IMR-90 (cell line): ENCODE results near the gene NOL4L. TPM values are rescaled to one million over a fixed set of nuclear protein-coding genes. Genes with fewer than 3 reads are reported as not detected.

Experiments used
- ATAC-seq: fragments of 200-7000 bp; cut with Tn5 transposase; 2 replicates; pipeline ENCODE4 v1.9.1; 2020; ENCODE audit warnings: low read depth, mild to moderate bottlenecking, moderate library complexity
- BruUV-seq: library from RNA; stranded (reverse); fragments of 400-500 nt; replicated peaks from 2 replicates; lab custom pipeline; 2021; lab: Mats Ljungman, UMichigan
- CTCF ChIA-PET: fragments of 300-600 bp; formaldehyde crosslinking; extraction: SDS; loops from one replicate; lab custom pipeline; 2021; ENCODE audit warnings: antibody characterized with exemption; lab: Yijun Ruan, JAX
- POLR2A ChIA-PET: fragments of 300-600 bp; sonication (Branson Sonifier 250); formaldehyde crosslinking; loops from one replicate; lab custom pipeline; 2022; ENCODE audit warnings: antibody characterized with exemption; ENCODE audit not compliant: unreplicated experiment; lab: Charles Lee
- DNase-seq: peaks from one replicate; pipeline ENCODE4 v3.0.0; 2013
- H2AFZ ChIP-seq: replicated peaks from 2 replicates; pipeline ENCODE3; 2013; ENCODE audit warnings: low read length, mild to moderate bottlenecking; ENCODE audit not compliant: poor library complexity
- H2AK5ac ChIP-seq: 2 replicates; pipeline ENCODE4 v1.6.1; 2013; ENCODE audit warnings: low read depth, low read length, inconsistent platforms
- H2AK9ac ChIP-seq: replicated peaks from 2 replicates; pipeline ENCODE3; 2013; ENCODE audit warnings: mild to moderate bottlenecking, low read depth, low read length, moderate library complexity; ENCODE audit not compliant: poor library complexity
- H2BK120ac ChIP-seq: 2 replicates; pipeline ENCODE4 v1.6.1; 2013; ENCODE audit warnings: low read depth, low read length, inconsistent platforms
- H2BK15ac ChIP-seq: 3 replicates; pipeline ENCODE4 v1.6.1; 2013; ENCODE audit warnings: low read depth, low read length, inconsistent platforms
- H2BK20ac ChIP-seq: 2 replicates; pipeline ENCODE4 v1.6.1; 2013; ENCODE audit warnings: low read depth, mild to moderate bottlenecking, inconsistent platforms, low read length, moderate library complexity
- H2BK5ac ChIP-seq: 2 replicates; pipeline ENCODE4 v1.6.1; 2013; ENCODE audit warnings: mild to moderate bottlenecking, low read depth, low read length, inconsistent platforms; ENCODE audit not compliant: poor library complexity, severe bottlenecking
- H3K14ac ChIP-seq: replicated peaks from 2 replicates; pipeline ENCODE4 v1.6.1; 2013; ENCODE audit warnings: low read depth, low read length, inconsistent platforms
- H3K18ac ChIP-seq: 2 replicates; pipeline ENCODE4 v1.6.1; 2013; ENCODE audit warnings: low read depth, low read length, control low read depth
- H3K23ac ChIP-seq: 2 replicates; pipeline ENCODE4 v1.6.1; 2013; ENCODE audit warnings: low read depth, low read length, inconsistent platforms
- H3K27ac ChIP-seq: 2 replicates; pipeline ENCODE4 v1.5.1; 2013; ENCODE audit warnings: mild to moderate bottlenecking, control low read depth, low read length; ENCODE audit not compliant: insufficient read depth
- H3K27me3 ChIP-seq: 2 replicates; pipeline ENCODE4 v1.6.1; 2013; ENCODE audit warnings: low read length; ENCODE audit not compliant: control insufficient read depth, insufficient read depth
- H3K36me3 ChIP-seq: 2 replicates; pipeline ENCODE4 v1.6.1; 2013; ENCODE audit warnings: low read length, mixed read lengths; ENCODE audit not compliant: control insufficient read depth, insufficient read depth
- H3K4ac ChIP-seq: 2 replicates; pipeline ENCODE4 v1.6.1; 2013; ENCODE audit warnings: low read depth, low read length, inconsistent platforms
- H3K4me1 ChIP-seq: 2 replicates; pipeline ENCODE4 v1.6.1; 2013; ENCODE audit warnings: low read length, mixed read lengths; ENCODE audit not compliant: control insufficient read depth, insufficient read depth
- H3K4me2 ChIP-seq: 2 replicates; pipeline ENCODE4 v1.6.1; 2013; ENCODE audit warnings: low read depth, mild to moderate bottlenecking, control low read depth, low read length, moderate library complexity
- H3K4me3 ChIP-seq: 2 replicates; pipeline ENCODE4 v1.5.1; 2013; ENCODE audit warnings: low read depth, mild to moderate bottlenecking, control low read depth, low read length, moderate library complexity; ENCODE audit not compliant: insufficient read depth
- H3K56ac ChIP-seq: 2 replicates; pipeline ENCODE4 v1.6.1; 2013; ENCODE audit warnings: low read length, inconsistent platforms; ENCODE audit not compliant: insufficient read depth; ENCODE audit errors: extremely low read depth
- H3K79me1 ChIP-seq, 2 experiments: 2 replicates each; pipeline ENCODE4 v1.6.1; 2013; ENCODE audit warnings: low read length in 2 of 2, inconsistent platforms in 1 of 2, low read depth in 1 of 2
- H3K9ac ChIP-seq: 2 replicates; pipeline ENCODE4 v1.6.1; 2013; ENCODE audit warnings: low read depth, low read length, control low read depth
- H3K9me1 ChIP-seq: 2 replicates; pipeline ENCODE4 v1.6.1; 2013; ENCODE audit warnings: low read length, inconsistent platforms; ENCODE audit not compliant: insufficient read depth
- H3K9me3 ChIP-seq: 2 replicates; pipeline ENCODE4 v1.6.1; 2013; ENCODE audit warnings: low read length; ENCODE audit not compliant: control insufficient read depth, insufficient read depth
- H4K20me1 ChIP-seq: 2 replicates; pipeline ENCODE4 v1.6.1; 2013; ENCODE audit warnings: low read length, inconsistent platforms; ENCODE audit not compliant: insufficient read depth
- H4K5ac ChIP-seq: 2 replicates; pipeline ENCODE4 v1.6.1; 2013; ENCODE audit warnings: mild to moderate bottlenecking, low read depth, low read length, control low read depth
- H4K8ac ChIP-seq, 2 experiments: 2 replicates each; pipeline ENCODE4 v1.6.1; 2013; ENCODE audit warnings: low read depth in 2 of 2, low read length in 2 of 2, control low read depth in 1 of 2, inconsistent platforms in 1 of 2
- H4K91ac ChIP-seq: 2 replicates; pipeline ENCODE4 v1.6.1; 2013; ENCODE audit warnings: low read depth, low read length, inconsistent platforms; ENCODE audit not compliant: insufficient read depth
- MAFK ChIP-seq: IDR thresholded peaks from 2 replicates; pipeline ENCODE4 v1.6.1; 2012; ENCODE audit warnings: low read depth, low read length, improper control_type of control experiment
- RCOR1 ChIP-seq: IDR thresholded peaks from 2 replicates; pipeline ENCODE4 v1.6.1; 2012; ENCODE audit warnings: mild to moderate bottlenecking, low read length, improper control_type of control experiment; ENCODE audit not compliant: insufficient replicate concordance
- WGBS, 2 experiments: methylation state at CpG; one replicate each; pipeline versions ENCODE4 v1.1.5 to v1.1.7; 2013; ENCODE audit warnings: missing lambda C conversion rate in 2 of 2; ENCODE audit not compliant: insufficient read length in 1 of 2; ENCODE audit errors: extremely low coverage in 2 of 2; 5-methylcytosine and 5-hydroxymethylcytosine counted together
- dilution Hi-C: fragments of 300-500 bp; cut with HindIII; formaldehyde crosslinking; loops from one replicate; pipeline ENCODE4 v1.14.3; 2018; ENCODE audit warnings: low sequenced_read_pairs; ENCODE audit not compliant: unreplicated experiment
- in situ Hi-C: fragments of 300-500 bp; cut with MboI; formaldehyde crosslinking; loops from 3 replicates; pipeline ENCODE4 v1.14.3; 2019; ENCODE audit warnings: low sequenced_read_pairs, inconsistent platforms, mixed read lengths
- intact Hi-C: fragments of 100-400 bp; cut with micrococcal nuclease; formaldehyde crosslinking; loops from 2 replicates; pipeline ENCODE4 v1.10.0; 2022
- polyA plus RNA-seq, 3 experiments: library from polyadenylated mRNA; depleted of rRNA; stranded (reverse); fragments of >200 nt; gene quantifications; 2 replicates each; pipeline ENCODE4 v1.2.3, GENCODE V29; 2012; ENCODE audit warnings: low replicate concordance in 1 of 3
- total RNA-seq: library from RNA; depleted of rRNA; stranded (reverse); fragments of >200 nt; gene quantifications from 2 replicates; pipeline ENCODE4 v1.2.3, GENCODE V29; 2012
- TF ChIP-seq, protein P1 (sequence below): conservative IDR thresholded peaks from 2 replicates; pipeline ENCODE4 v1.5.1; 2012; ENCODE audit warnings: mild to moderate bottlenecking, low read depth, low read length, improper control_type of control experiment
- TF ChIP-seq, protein P2 (sequence below): fragments of 150-350 bp; IDR thresholded peaks from 2 replicates; pipeline ENCODE4 v1.6.1; 2016; ENCODE audit warnings: low read depth, mild to moderate bottlenecking, low read length, moderate library complexity, borderline replicate concordance

NOL4L gene
- total and polyA plus RNA-seq, 2 of the 4 experiments (the other 2 are of a cell fraction), result 4.7 to 13.3 TPM

DNA sequence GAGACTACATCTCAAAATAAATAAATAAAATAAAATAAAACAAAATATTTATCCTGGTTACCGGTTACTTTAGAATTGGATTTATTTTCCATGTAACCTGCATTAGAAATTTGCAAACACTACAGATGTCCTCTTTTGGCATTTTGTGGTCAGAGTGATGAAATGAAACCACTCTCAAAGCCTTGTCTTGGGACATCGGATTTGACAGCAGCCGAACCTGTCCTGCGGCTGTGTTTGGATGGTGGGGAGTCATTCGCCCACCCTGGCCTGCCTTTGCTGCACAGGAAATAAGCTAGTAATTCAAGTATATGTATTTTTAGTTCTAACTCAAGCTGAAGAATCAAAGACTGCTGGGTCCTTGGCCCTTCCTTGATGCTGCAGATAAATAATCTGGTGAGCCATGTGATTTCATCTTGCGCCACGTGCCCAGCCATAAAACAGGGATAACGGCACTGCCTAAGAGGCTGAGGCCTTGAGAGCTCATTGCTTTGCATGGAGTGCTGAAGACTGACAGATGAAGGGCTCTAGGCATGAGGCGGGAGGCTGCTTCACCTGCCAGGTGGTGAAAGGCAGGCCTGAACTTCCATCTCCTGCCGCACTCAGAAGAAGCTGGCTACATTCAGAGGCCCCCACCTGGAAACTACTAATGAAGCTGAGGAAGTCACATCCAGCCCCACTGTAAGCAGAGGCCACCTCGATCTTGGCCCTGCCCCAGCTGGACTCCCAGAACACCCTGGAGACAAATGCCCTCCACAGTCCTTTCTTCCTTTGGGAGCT is 76.9 kb downstream of the NOL4L start (continued):
- TF ChIP-seq, protein P1, sequence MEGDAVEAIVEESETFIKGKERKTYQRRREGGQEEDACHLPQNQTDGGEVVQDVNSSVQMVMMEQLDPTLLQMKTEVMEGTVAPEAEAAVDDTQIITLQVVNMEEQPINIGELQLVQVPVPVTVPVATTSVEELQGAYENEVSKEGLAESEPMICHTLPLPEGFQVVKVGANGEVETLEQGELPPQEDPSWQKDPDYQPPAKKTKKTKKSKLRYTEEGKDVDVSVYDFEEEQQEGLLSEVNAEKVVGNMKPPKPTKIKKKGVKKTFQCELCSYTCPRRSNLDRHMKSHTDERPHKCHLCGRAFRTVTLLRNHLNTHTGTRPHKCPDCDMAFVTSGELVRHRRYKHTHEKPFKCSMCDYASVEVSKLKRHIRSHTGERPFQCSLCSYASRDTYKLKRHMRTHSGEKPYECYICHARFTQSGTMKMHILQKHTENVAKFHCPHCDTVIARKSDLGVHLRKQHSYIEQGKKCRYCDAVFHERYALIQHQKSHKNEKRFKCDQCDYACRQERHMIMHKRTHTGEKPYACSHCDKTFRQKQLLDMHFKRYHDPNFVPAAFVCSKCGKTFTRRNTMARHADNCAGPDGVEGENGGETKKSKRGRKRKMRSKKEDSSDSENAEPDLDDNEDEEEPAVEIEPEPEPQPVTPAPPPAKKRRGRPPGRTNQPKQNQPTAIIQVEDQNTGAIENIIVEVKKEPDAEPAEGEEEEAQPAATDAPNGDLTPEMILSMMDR, result no peak

DNA sequence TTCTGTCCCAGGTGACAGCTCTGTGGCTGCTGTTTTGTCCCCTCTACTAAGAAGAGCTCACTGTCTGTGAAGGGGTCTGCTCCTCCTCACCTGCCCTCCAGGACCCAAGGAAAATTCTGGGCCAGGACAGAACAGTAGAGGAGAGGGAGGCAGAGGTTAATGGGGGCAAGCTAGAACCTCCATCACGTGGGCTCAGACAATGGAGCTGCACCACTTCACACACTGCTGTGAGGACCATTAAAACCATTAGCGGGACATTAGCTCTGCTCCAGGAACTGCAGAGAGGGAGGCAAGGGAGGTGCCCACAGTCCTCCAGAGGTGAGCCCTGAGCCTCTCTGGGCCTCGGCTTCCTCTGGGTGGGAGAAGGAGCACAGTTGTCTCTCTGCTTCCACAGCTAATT is 78.4 kb downstream of the NOL4L start:
- CTCF ChIA-PET, result no interaction called here
- H2BK15ac ChIP-seq, result no peak overlapping the region
- no peak overlapping the region for H3K9ac ChIP-seq
- no peaks in the 10 kb centered on the region for H3K9me3 ChIP-seq
- H3K36me3 ChIP-seq, result no peaks in the 10 kb centered on the region
- TF ChIP-seq MAFK, result no peak
- TF ChIP-seq RCOR1, result no peak
- TF ChIP-seq, protein P2, sequence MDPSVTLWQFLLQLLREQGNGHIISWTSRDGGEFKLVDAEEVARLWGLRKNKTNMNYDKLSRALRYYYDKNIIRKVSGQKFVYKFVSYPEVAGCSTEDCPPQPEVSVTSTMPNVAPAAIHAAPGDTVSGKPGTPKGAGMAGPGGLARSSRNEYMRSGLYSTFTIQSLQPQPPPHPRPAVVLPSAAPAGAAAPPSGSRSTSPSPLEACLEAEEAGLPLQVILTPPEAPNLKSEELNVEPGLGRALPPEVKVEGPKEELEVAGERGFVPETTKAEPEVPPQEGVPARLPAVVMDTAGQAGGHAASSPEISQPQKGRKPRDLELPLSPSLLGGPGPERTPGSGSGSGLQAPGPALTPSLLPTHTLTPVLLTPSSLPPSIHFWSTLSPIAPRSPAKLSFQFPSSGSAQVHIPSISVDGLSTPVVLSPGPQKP, result no peak
- in situ Hi-C loops, result no loop called here
- H3K4me3 ChIP-seq, result no peak overlapping the region
- no peak overlapping the region for H4K5ac ChIP-seq
- no peak overlapping the region for H2BK5ac ChIP-seq
- no TSS peak for BruUV-seq
- no peak overlapping the region for H4K8ac ChIP-seq
- no peaks in the 10 kb centered on the region for H4K20me1 ChIP-seq
- peaks cover 6% of the 10 kb centered on the region; the same call in 1 of the 2 replicates for H3K9me1 ChIP-seq
- no peak overlapping the region for H3K4me2 ChIP-seq
- H2BK20ac ChIP-seq, result no peak overlapping the region
- ATAC-seq (no peak), DNase-seq (no peak)
- H2AK5ac ChIP-seq, result no peak overlapping the region
- H3K4me1 ChIP-seq, result peaks cover 4% of the 10 kb centered on the region; the same call in 1 of the 2 replicates
- no peak overlapping the region for H2AK9ac ChIP-seq
- dilution Hi-C loops, result no loop called here
- H3K79me1 ChIP-seq, result no peaks in the 10 kb centered on the region
- no peak overlapping the region for H4K91ac ChIP-seq
- POLR2A ChIA-PET, result no interaction called here
- no peaks in the 10 kb centered on the region for H3K27me3 ChIP-seq
- no CpG with 5 or more reads among the region's 3 CpGs for WGBS, 2 experiments
- no peak overlapping the region for H2BK120ac ChIP-seq
- H3K4ac ChIP-seq, result no peak overlapping the region
- no peak overlapping the region for H3K18ac ChIP-seq
- no peak overlapping the region for H3K27ac ChIP-seq
- H3K23ac ChIP-seq, result no peak overlapping the region
- H3K14ac ChIP-seq, result no peak overlapping the region; the same call in 1 of the 2 replicates
- peak overlapping the region; percentile 62 for H2AFZ ChIP-seq
- intact Hi-C loops, result loop anchor here (10.0 kb wide), 1 partner anchor 258 kb away; the partner anchor contains the start of gene DNMT3B
- H3K56ac ChIP-seq, result no peak overlapping the region
